ENCODE data around the gene KIR2DL4. TPM values are rescaled to one million over a fixed set of nuclear protein-coding genes. Genes with fewer than 3 reads are reported as not detected.

Gene KIR2DL4
- total RNA-seq, 1 donor from 2014 or later, result not detected

GRCh38 chr19:54795758-54796157 is 7.7 kb upstream of the KIR2DL4 start:
- FAIRE-seq (no peak), DNase-seq (ENCODE audit: low read depth) (no peak)
- no peak for TF ChIP-seq EZH2 (IDR thresholded peaks at IDR 0.05; ENCODE audit: insufficient read depth, low read length)
- no peak for TF ChIP-seq CTCF (IDR thresholded peaks at IDR 0.05; ENCODE audit: insufficient read depth, low read depth, low read length)
- H3K4me2 ChIP-seq (ENCODE audit: low read length), result no peak overlapping the region
- H3K4me3 Mint-ChIP-seq (ENCODE audit: unreplicated experiment), result no peak overlapping the region
- peaks cover 5% of the 10 kb centered on the region for H3K9me3 Mint-ChIP-seq (ENCODE audit: unreplicated experiment)
- H3K4me1 ChIP-seq (ENCODE audit: insufficient read depth, low read length), result no peaks in the 10 kb centered on the region
- no peaks in the 10 kb centered on the region for H3K4me1 Mint-ChIP-seq (ENCODE audit: low read depth, unreplicated experiment)
- no peak overlapping the region for H2AFZ ChIP-seq (ENCODE audit: low read depth, low read length)
- H3K4me3 ChIP-seq (ENCODE audit: insufficient read depth, low read depth, low read length), result no peak overlapping the region
- H3K36me3 ChIP-seq (ENCODE audit: insufficient read depth, low read length), result no peaks in the 10 kb centered on the region
- no peaks in the 10 kb centered on the region for H4K20me1 ChIP-seq (ENCODE audit: insufficient read depth, low read length)
- H3K27ac ChIP-seq (ENCODE audit: low read depth, low read length), result no peak overlapping the region
- no peaks in the 10 kb centered on the region for H3K27me3 ChIP-seq (ENCODE audit: insufficient read depth, low read length)
- H3K27ac Mint-ChIP-seq (ENCODE audit: unreplicated experiment), result no peak overlapping the region
- no peaks in the 10 kb centered on the region for H3K27me3 Mint-ChIP-seq (ENCODE audit: low read depth, unreplicated experiment)
- H3K36me3 Mint-ChIP-seq (ENCODE audit: low read depth, unreplicated experiment), result no peaks in the 10 kb centered on the region
- peaks cover 3% of the 10 kb centered on the region for H3K9me3 ChIP-seq (ENCODE audit: insufficient read depth, low read depth, low read length)
- H3K79me2 ChIP-seq (ENCODE audit: insufficient read depth, low read length), result no peaks in the 10 kb centered on the region
- no peak overlapping the region for H3K9ac ChIP-seq (ENCODE audit: low read length)

GRCh38 chr19:54804101-54804500 is 691 bp downstream of the KIR2DL4 start:
- no peak for FAIRE-seq
- Mint-ChIP-seq H3K27me3 (ENCODE audit: low read depth, unreplicated experiment) (no peaks in the 10 kb centered on the region), H3K4me1 (ENCODE audit: low read depth, unreplicated experiment) (no peaks in the 10 kb centered on the region), H3K27ac (ENCODE audit: unreplicated experiment) (no peak overlapping the region), H3K36me3 (ENCODE audit: low read depth, unreplicated experiment) (no peaks in the 10 kb centered on the region), H3K9me3 (ENCODE audit: unreplicated experiment) (peaks cover 12% of the 10 kb centered on the region), H3K4me3 (ENCODE audit: unreplicated experiment) (no peak overlapping the region)
- Histone ChIP-seq H3K4me1 (ENCODE audit: insufficient read depth, low read length) (no peaks in the 10 kb centered on the region), H3K4me2 (ENCODE audit: low read length) (no peak overlapping the region), H3K4me3 (ENCODE audit: insufficient read depth, low read depth, low read length) (no peak overlapping the region), H3K79me2 (ENCODE audit: insufficient read depth, low read length) (no peaks in the 10 kb centered on the region), H3K9me3 (ENCODE audit: insufficient read depth, low read depth, low read length) (peaks cover 12% of the 10 kb centered on the region), H3K27ac (ENCODE audit: low read depth, low read length) (no peak overlapping the region), H4K20me1 (ENCODE audit: insufficient read depth, low read length) (no peaks in the 10 kb centered on the region), H3K27me3 (ENCODE audit: insufficient read depth, low read length) (no peaks in the 10 kb centered on the region), H3K9ac (ENCODE audit: low read length) (no peak overlapping the region), H3K36me3 (ENCODE audit: insufficient read depth, low read length) (no peaks in the 10 kb centered on the region), H2AFZ (ENCODE audit: low read depth, low read length) (no peak overlapping the region)
- no peak for TF ChIP-seq EZH2 (IDR thresholded peaks at IDR 0.05; ENCODE audit: insufficient read depth, low read length)
- TF ChIP-seq CTCF (IDR thresholded peaks at IDR 0.05; ENCODE audit: insufficient read depth, low read depth, low read length), result no peak
- no peak for DNase-seq (ENCODE audit: low read depth)

GRCh38 chr19:54804571-54804970 is 1.2 kb downstream of the KIR2DL4 start:
- DNase-seq (ENCODE audit: low read depth) (no peak), FAIRE-seq (no peak)
- H3K27ac Mint-ChIP-seq (ENCODE audit: unreplicated experiment), result no peak overlapping the region
- Histone ChIP-seq H3K4me1 (ENCODE audit: insufficient read depth, low read length) (no peaks in the 10 kb centered on the region), H3K9me3 (ENCODE audit: insufficient read depth, low read depth, low read length) (peaks cover 13% of the 10 kb centered on the region), H3K36me3 (ENCODE audit: insufficient read depth, low read length) (no peaks in the 10 kb centered on the region), H3K9ac (ENCODE audit: low read length) (no peak overlapping the region), H3K27ac (ENCODE audit: low read depth, low read length) (no peak overlapping the region), H3K4me2 (ENCODE audit: low read length) (no peak overlapping the region), H3K4me3 (ENCODE audit: insufficient read depth, low read depth, low read length) (no peak overlapping the region), H4K20me1 (ENCODE audit: insufficient read depth, low read length) (no peaks in the 10 kb centered on the region), H2AFZ (ENCODE audit: low read depth, low read length) (no peak overlapping the region), H3K79me2 (ENCODE audit: insufficient read depth, low read length) (no peaks in the 10 kb centered on the region), H3K27me3 (ENCODE audit: insufficient read depth, low read length) (no peaks in the 10 kb centered on the region)
- H3K9me3 Mint-ChIP-seq (ENCODE audit: unreplicated experiment), result peaks cover 13% of the 10 kb centered on the region
- no peak overlapping the region for H3K4me3 Mint-ChIP-seq (ENCODE audit: unreplicated experiment)
- H3K36me3 Mint-ChIP-seq (ENCODE audit: low read depth, unreplicated experiment), result no peaks in the 10 kb centered on the region
- no peaks in the 10 kb centered on the region for H3K4me1 Mint-ChIP-seq (ENCODE audit: low read depth, unreplicated experiment)
- TF ChIP-seq CTCF (IDR thresholded peaks at IDR 0.05; ENCODE audit: insufficient read depth, low read depth, low read length) (no peak), EZH2 (IDR thresholded peaks at IDR 0.05; ENCODE audit: insufficient read depth, low read length) (no peak)
- no peaks in the 10 kb centered on the region for H3K27me3 Mint-ChIP-seq (ENCODE audit: low read depth, unreplicated experiment)
